BE2C (cell line): Measurements from ENCODE around the gene SYT2.
"Not testable (repeated sequence)": the region's sequence is repeated elsewhere in the genome, so short reads cannot be mapped to it uniquely, and the experiment has no call there.

Source experiments
- DNase-seq: peaks from one replicate; pipeline ENCODE4 v3.0.0-alpha.2; 2020
- H3K27me3 ChIP-seq: fragments of 250-450 bp; sonication (Bioruptor Pico); 2 replicates; pipeline ENCODE4 v1.5.1; 2020; ENCODE audit warnings: mild to moderate bottlenecking
- H3K36me3 ChIP-seq: fragments of 250-450 bp; sonication (Bioruptor Pico); 2 replicates; pipeline ENCODE4 v1.5.1; 2020; ENCODE audit warnings: mild to moderate bottlenecking
- H3K4me1 ChIP-seq: fragments of 250-450 bp; sonication (Bioruptor Pico); 2 replicates; pipeline ENCODE4 v1.5.1; 2020
- H3K4me3 ChIP-seq: 2 replicates; pipeline ENCODE4 v1.5.1; 2011; ENCODE audit warnings: low read depth, low read length
- H3K9me3 ChIP-seq: fragments of 250-450 bp; sonication (Bioruptor Pico); 2 replicates; pipeline ENCODE4 v1.5.1; 2020
- CTCF ChIP-seq: IDR thresholded peaks from 2 replicates; pipeline ENCODE4 v1.5.1; 2012; ENCODE audit warnings: mild to moderate bottlenecking, low read depth, low read length

Gene SYT2

GRCh38 chr1:202584707-202585589 is 125.3 kb downstream of the SYT2 start:
- peaks cover 74% of the 10 kb centered on the region for H3K4me1 ChIP-seq
- H3K9me3 ChIP-seq: no peaks in the 10 kb centered on the region
- no peak for TF ChIP-seq CTCF
- no peak for DNase-seq
- no peaks in the 10 kb centered on the region for H3K36me3 ChIP-seq
- no peak overlapping the region for H3K4me3 ChIP-seq
- H3K27me3 ChIP-seq: no peaks in the 10 kb centered on the region

- H3K27me3 ChIP-seq, DNase-seq, H3K9me3 ChIP-seq, H3K4me3 ChIP-seq, H3K36me3 ChIP-seq: not testable (repeated sequence)
- H3K4me1 ChIP-seq: peaks cover 78% of the 10 kb centered on the region
Observed at GRCh38 chr1:202582350-202582749, 127.9 kb downstream of the SYT2 start.

DNA sequence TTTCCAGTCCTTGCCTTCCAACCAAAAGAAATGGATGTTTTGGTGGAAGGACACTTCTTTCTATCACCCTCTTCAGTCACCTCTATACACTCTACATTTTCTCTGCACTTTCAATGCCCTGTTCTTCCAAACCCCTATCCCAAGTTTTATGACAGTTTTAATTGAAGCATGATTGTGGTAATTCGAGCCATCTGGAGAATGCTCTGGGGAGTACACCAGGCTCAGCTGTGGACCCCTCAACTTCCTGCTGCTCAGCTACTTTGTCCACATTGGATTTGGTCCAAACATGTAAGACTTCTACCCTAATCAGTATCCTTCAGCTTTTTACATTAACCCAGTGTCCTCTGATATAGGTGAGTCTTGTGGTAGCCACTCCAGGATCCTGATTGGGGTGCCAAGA is 129.6 kb downstream of the SYT2 start:
- no peak overlapping the region for H3K4me3 ChIP-seq
- H3K36me3 ChIP-seq: no peaks in the 10 kb centered on the region
- H3K9me3 ChIP-seq: no peaks in the 10 kb centered on the region
- TF ChIP-seq CTCF: no peak
- peak; percentile 63 for DNase-seq
- no peaks in the 10 kb centered on the region for H3K27me3 ChIP-seq
- H3K4me1 ChIP-seq: peaks cover 74% of the 10 kb centered on the region

DNA sequence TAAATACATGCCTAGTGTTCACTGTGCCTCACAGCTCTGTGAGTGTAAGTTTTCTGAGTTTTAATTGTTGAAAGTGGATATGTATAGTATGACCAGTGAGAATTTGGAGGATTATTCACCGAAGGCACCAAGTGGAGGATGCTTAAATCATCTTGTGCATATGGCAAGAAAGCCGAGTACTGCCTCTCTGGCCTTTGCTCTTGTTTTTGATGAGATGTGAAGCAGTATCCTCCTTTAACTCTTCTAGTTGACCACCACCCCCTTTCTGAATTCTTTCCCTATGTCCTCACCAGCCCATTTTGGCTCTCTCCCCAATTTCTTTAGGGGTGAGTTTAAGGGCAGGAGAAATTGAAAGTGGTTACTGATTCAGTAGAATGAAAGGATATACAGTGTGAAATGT is 130.4 kb downstream of the SYT2 start:
- TF ChIP-seq CTCF: no peak
- H3K9me3 ChIP-seq: no peaks in the 10 kb centered on the region
- no peak overlapping the region for H3K4me3 ChIP-seq
- no peak for DNase-seq
- H3K4me1 ChIP-seq: peaks cover 74% of the 10 kb centered on the region
- no peaks in the 10 kb centered on the region for H3K36me3 ChIP-seq
- H3K27me3 ChIP-seq: no peaks in the 10 kb centered on the region

DNA sequence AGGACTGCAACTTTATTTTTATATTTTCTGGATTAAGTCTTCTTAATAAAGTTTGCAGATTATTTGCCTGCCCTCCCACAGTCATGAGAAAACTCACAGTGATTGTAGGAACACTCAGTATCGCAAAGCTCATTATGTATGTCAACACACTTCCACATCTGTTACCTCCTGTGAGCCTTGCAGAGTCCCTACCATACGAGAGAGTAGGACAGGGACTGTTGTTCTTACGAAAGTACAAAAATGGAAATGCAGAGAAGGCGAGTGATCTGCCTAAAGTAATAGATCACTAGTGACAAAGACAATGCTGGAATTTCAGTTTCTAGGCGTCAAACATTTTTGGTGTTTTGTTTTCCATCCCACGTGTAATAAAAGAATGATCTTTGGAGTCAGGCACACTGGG is 131.7 kb downstream of the SYT2 start:
- Histone ChIP-seq H3K9me3 (no peaks in the 10 kb centered on the region), H3K4me1 (peaks cover 76% of the 10 kb centered on the region), H3K4me3 (no peak overlapping the region), H3K36me3 (no peaks in the 10 kb centered on the region), H3K27me3 (no peaks in the 10 kb centered on the region)
- no peak for DNase-seq
- TF ChIP-seq CTCF: no peak

- no peaks in the 10 kb centered on the region for H3K36me3 ChIP-seq
- no peak for TF ChIP-seq CTCF
- no peaks in the 10 kb centered on the region for H3K9me3 ChIP-seq
- DNase-seq: no peak
- H3K4me3 ChIP-seq: no peak overlapping the region
- H3K4me1 ChIP-seq: peaks cover 81% of the 10 kb centered on the region
- H3K27me3 ChIP-seq: no peaks in the 10 kb centered on the region
Observed at GRCh38 chr1:202578001-202578504, 132.2 kb downstream of the SYT2 start.
